8988T (cell line): ENCODE data around the gene THSD7A.
"Not testable (repeated sequence)": the region's sequence is repeated elsewhere in the genome, so short reads cannot be mapped to it uniquely, and the experiment has no call there.

Source experiments
- DNase-seq: peaks from one replicate; pipeline ENCODE4 v3.0.0; 2011

THSD7A gene

DNA sequence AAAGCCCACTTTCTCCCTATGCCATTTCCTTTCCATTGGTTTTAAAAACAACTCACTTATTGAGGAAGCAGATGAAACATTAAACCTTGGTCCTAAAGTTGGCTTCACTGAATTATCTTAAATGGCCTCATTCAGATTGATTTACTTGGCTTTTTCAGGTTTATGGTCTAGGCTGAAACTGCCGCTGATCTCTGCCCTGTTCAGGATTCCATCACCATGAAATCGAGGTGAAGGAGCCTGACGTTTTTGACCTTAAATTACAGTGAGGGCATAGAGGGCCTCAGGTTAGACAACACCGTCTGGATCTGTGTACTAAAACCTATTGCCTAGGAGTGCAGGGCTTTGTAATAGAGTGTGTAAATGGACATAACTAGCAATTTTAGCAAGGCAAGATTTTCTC, 383.7 kb downstream of the THSD7A start:
- no peak for DNase-seq

DNA sequence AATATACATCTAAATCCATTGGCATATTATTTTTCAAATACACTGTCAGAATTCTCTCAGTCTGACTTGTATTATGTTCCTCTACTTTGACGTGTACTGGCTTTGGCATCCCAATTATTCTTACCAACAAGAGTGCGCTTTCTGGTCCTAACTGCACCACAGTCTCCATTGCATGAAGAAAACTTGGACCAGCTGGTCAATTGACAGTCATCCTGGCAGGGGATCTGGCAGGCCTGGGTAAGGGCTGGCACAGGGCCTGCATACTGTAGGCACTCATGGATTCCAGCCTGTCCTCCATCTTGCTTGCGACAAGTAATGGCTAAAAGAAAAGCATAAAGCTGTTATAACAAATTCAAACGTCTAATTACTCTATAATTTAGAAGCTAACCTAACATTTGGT, 384.9 kb downstream of the THSD7A start:
- no peak for DNase-seq

DNA sequence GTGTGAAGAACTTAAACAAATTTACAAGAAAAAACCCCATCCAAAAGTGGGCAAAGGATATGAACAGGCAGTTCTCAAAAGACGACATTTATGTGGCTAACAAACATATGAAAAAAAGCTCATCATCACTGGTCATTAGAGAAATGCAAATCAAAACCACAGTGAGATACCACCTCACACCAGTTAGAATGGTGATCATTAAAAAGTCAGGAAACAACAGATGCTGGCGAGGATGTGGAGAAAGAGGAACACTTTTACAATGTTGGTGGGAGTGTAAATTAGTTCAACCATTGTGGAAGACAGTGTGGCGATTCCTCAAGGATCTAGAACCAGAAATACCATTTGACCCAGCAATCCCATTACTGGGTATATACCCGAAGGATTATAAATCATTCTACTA, 388.1 kb downstream of the THSD7A start:
- not testable (repeated sequence) for DNase-seq

DNA sequence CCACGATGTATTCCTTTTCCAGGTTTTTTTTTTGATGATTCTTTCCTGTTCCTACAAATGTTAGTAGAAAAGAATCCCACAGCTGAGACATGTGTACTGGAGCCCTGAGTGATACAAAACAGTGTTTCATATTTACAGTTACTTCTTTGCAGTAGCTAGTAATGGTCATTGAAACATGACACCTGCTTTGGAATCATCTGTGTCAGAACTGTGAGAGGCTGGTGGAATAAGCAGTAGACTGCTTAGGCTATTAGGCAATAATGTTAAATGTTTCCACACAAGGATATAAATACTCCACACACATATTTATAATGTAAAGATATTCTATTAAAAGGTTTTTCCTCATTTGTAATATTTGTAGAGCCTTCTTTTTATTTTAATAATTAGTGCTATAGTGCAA, 394.0 kb downstream of the THSD7A start:
- no peak for DNase-seq

DNA sequence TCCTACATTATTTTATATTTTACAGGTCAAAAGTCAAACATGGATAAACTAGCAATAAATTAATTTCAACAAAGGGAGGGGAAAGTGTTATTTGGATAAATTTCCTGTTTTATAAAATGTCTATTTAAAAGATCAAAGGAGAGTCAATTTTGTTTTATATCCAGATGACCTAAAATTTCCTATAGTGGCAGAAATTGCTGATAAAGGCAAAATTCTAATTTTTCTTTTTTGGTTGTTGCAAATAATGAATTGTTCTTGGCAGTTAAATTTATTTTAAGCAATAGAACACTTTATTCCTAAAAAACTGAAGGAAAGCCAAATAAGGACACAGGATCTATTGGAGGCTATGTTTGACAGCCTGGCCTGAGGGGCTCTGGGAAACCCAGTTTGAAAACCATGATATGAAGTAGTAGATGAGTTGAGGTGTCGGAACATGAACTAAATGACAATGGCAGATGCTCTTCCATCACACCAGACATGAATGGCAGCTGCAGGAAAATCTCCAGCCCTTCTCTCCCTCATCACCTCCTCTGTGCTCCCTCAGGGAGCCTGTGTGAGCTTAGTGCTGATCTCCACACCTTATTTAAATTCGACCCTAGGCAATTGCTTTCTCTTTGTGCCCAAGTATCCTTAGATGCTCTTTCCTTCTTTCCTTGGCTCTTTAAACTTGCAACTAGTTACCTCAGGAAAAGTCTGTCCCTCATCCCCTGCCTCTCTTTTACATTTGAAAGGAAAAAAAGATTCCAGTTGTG, 395.0 kb downstream of the THSD7A start:
- no peak for DNase-seq

DNA sequence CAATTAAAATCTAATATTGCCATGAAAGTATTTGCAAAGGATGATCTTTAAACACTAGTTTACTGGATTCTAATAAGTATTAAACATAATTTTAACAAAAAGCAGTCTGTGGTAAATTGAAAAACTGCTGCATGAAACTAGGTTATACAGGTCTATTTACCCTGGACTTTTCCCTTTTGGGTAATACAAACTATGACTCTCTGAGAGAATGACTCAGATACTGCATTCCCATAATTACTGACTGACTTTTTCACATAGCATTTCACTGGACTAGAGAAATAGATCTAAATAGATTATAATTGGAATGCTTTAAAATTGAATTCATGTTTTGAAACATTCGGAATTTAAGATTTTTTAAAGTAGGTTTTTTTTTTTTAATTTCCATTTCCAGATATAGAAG, 395.7 kb downstream of the THSD7A start:
- DNase-seq = no peak

DNA sequence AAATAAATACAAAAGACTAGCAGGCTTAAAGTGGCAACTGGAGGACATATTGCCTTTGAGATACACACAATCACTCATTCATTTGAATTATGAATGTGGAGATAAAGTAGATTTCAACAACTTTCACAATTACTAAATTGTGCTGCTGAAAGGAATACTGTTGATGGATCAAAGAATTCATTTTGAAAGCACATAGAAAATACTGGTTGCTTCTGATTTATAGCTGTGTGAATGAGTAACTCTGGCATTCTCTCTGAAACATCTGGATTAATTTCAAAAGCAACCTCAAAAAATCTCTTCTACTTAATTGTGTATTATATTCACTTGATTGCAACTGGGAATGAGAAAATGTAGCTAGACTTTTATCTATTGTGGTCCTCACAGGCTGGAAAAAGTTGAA, 397.6 kb downstream of the THSD7A start:
- DNase-seq = no peak

DNA sequence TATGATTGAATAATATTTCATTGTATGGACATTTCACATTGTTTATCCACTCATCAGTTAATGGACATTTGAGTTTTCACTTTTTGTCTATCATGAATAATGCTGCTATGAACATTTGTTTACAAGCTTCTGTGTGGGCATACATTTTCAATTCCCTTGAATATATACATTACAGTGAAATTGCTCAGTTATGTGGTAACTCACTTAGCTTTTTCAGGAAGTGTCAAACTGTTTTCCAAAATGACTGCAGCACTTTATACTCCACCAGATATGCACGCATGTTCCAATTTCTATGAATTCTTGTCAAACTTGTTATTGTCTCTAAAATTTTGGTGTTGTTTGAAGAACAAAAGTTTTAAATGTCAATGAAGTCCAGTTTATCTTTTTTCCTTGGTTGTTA, 401.2 kb downstream of the THSD7A start:
- no peak for DNase-seq

DNA sequence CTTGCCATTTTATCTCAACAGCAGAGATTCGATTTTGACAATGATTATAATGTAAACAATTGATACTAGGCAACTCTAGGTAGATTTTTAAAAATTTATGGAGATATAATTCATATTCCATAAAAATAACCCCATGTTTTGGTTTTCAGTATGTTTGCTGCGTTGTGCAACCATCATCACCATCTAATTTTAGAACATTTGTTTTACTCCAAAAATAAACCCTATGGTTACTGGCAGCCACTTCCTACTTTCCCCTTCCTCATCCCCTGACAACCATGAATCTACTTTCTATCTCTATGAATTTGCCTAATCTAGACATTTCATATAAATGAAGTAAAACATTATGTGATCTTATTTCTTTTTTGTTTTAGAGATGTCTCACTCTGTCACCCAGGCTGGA, 401.9 kb downstream of the THSD7A start:
- DNase-seq = no peak

DNA sequence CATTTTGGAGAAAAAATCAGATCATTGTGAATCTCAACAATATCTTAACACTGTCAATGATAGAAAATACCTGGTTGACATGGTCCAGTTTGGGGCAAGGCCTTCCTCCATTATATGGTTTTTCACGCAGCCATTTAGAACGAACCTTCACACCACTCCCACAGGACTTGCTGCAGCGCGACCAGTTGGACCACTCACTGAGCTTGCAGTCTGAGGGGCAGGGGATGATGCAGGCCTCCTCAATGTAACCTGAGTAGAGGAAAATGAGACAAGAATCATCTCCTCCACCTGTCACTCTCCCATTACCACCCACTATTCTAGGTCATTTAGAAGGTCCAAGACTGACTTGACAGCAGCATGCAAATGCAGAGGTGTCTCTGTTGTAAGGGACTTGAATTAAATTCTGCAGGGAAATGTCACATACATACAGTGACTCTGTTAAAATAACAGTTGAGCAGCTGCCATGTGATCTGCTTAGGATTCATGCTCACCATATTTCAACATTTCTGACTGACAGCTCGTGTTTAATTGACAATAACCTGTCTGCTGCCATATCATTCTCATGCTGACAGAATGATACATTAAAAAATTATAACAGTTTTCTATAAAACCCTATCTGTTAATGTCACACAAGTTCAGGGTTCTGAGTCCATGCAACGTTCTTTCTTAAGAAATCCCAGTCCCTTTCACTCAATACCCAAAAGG, 403.0 kb downstream of the THSD7A start:
- DNase-seq = no peak

DNA sequence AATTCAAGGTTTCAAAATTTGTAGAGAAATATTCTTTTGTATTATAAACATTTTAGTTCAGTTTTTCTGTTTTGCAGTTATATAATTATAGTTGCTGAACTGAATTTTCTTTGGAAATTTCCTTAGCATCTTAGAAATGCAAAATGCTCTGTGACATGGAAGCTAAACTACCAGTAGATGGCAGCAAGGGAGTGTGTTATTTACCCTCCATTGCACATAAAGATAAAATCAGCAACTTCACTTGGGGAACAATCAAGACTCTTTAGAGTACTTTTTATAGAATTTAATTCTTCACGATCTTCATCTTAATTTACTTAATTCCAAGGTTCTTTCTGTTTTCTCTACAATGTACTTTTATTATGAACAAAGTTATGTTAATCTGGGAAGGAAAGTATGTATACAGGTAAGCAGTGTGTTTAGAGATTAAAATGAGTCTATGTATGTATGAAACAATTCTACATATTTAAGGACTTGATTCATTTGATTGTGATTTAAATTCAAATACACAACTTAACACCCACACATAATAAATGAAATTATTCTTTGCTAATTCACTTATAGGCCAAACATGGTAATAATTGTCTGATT, 404.2 kb downstream of the THSD7A start:
- DNase-seq = no peak

DNA sequence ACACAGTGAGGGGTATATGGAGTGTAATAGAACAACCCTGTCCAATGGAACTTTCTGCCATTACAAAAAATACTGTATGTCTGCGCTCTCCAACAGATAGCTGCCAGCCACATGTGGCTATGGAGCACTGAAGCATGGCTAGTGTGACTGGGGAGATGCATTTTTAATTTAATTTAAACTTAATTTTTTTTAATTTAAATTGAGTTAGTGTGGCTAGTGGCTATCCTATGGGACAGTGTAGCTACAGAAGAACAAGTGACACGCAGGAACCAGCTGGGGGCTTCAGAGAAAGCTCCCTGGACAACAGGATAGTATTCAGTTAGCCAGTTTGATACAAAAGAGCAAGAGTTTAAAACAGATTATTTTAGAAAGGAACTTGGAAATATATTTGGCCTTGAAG, 408.0 kb downstream of the THSD7A start:
- no peak for DNase-seq

DNA sequence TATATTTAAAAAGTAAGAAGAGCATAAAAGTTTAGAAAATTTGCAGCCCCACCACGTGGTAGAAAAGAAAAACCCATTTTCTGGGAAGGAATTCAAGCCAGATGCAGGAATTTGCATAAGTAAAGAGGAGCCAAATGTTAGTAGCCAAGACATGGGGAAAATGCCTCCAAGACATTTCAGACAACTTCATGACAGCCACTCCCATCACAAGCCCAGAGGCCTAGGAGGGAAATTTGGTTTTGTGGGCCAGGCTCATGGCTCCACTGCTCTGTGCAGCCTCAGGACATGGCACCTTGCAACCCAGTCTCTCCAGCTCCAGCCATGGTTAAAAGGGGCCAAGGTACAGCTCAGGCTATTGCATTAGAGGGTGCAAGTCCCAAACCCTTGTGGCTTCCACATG, 411.9 kb downstream of the THSD7A start:
- no peak for DNase-seq

DNA sequence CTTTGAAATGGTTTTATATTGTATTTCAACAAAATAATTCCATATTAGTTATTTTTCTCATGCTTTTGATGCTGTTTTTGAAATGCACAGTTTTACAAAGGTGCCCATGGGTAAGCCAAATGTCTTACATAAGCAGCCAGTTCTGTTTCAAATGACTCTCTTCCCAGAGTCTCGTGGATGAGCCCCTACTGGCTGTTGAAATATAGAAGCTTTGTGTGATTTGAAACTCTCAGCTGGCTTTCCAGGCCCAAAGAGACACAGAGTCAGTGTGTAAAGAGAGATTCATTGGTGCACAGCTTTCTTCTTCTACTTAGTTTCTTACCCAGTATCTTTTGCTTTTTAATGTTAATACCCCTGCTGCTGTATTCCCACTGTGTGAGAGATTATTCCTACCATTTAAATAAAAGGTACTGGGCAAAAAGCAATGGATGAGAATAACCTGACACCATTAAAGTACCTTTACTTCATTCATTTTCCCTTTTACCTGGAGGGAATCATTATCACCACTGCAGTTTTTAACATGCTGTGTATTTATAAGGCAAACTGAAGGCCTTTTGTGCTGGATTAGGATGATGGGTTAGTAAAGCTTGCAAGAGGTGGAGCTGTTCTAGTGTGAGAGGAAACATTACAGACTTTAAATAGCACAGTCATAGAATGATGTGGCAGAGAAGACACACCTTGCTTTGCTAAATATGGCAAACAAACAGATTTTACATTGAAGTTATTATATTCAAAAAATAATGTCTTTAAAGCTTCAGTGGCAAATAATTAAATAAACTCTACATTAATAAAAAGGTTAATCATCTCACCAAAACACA, 415.1 kb downstream of the THSD7A start:
- no peak for DNase-seq

DNA sequence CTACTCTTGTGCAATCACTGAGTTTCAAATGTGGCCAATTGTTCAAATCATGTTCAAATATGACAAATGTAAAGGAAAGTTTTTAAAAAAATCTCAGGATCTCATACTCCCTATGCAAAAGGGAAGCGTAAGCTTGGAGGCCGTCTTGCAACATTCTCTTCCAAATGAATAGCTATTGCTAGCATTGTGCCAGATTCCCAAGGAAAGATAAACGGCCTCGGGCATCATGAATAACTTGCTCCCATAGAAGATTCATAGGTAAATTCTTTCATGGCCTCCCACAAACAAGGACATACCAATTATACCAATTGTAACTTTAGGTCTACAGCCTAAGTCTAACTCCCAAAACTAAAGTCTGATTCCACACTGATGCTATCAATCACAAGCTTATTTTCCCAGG, 416.9 kb downstream of the THSD7A start:
- DNase-seq = no peak

DNA sequence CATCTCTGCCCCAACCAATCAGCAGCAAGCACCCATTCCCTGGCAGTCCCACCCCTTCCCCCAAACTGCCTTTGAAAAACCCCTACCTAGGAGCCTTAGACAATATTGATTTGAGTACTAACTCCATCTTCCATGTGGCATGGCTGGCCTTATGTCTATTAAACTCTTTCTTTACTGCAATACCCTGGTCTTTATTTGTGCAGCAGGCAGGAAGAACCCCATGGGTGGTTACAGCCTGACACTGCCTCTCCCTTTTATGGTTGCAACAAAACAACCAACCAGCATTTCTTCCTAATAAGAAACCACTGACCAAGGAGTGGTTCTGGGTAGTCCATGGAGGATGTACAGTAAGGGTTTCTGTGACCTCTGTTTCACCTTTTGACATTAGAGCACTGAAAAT, 418.1 kb downstream of the THSD7A start:
- DNase-seq = no peak

DNA sequence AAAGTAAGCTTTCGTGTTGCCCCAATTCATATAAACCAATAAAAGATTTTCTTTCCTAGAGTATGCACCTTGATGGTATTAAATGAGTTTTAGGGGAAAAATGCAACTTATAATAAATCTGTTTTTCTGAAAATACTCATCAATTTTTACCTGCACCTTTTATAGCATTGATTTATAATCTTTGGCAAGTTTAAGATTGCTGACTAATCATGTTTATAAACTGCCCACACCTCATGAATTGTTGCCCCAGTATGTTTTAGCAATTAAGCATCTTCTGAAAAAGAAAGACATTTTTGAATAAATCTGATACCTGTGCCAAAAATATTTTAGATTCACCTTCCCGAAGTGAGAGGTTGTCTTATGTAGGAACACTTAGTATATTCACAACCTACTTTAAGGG, 420.0 kb downstream of the THSD7A start:
- no peak for DNase-seq

DNA sequence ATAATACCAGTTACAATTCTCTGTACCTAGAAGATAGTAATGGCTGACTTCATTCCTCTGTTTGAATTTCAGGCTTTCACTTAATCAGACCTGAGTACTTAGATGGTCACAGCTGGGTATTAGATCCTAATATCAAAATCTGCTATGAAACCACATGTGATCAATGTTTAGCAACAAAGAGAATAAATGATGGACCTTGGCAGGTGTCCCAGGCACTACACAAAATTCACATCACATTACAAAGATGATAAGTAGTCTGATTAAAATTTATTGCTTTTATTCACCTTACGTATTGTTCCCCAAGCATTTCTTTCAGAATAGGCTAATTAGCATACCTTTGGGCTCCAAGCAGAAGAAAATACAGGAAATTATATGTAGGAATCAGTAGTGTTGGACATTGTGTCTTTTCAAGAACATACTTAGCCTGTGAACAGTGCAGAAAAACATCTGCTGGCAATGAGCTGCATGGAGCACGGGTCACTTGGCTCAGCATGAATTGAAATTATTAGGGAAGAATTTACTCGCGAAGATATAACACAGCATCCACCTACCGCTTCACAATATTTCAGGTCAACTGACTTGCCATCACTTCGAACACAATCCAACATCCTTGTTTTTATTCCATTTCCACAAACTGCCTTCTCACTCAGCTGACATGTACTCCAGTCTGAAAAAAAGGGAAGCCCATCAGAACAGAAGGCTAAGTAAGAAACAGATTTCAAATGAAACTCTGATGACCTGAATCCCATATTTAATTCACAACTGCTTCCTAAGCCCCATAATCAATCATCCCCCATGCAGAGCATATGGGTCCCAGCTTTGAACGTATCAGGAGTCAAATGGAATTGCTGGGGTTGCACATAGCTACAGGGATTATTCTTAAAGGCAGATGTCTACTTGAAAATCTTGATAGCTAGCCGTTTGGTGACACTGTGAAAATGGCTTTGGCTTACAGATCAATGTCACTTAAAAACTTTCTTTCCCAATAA, 421.0 kb downstream of the THSD7A start:
- no peak for DNase-seq

DNA sequence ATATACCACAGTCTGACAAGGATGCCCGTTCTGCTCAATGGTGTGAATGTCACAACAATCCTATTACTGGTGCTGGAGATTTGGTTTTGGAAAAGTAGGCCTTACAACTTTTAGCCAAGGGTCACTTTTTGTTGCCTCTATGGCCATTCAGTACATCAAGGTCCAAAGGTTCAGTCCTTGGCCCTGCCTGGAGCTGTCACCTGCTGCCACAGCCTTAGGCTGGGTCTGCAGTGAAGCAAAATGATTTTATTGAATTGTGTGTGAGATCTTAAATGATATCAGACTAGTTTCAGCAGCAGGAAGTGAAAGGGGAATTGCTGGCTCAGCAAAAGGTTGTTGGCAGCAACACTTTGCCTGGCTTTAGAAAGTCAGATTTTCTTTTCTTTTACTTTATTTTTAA, 427.6 kb downstream of the THSD7A start:
- no peak for DNase-seq

DNA sequence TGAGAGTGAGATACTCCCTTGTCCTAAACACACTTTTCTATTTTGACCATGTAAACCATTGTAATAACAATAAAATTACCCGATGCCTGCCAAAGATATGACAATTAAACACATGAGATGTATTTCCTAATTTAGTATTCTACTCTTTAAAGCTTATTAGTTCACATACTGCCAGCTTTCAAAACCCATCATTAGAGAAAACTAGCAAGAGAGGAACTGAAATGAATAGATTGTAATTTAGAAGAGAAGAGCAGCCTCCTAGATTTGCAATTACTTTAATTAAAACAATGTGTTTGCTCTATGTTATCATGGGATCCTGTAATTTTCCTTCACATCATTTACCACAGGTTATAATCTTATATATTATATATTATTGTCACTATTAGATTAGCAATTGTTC, 428.2 kb downstream of the THSD7A start:
- DNase-seq = no peak

DNA sequence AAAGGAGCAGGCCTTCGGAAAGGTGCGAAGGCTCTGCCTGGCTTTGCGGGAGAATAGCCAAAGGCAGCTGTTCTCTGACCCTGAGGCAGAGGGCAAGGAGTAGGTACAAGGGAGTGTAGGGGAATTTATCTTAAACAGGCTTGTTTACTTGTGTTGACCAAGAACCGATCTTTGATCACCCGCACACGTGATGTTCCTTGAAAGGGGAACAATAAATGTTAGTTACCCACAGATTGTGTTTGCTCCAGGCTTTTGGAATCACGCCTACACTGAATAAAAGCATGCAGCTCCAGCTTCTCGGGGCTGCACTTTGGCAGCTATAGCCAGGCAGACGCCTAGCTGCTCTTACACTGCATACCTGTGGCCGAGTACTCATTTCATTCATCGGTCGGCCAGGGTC, 437.6 kb downstream of the THSD7A start:
- no peak for DNase-seq

DNA sequence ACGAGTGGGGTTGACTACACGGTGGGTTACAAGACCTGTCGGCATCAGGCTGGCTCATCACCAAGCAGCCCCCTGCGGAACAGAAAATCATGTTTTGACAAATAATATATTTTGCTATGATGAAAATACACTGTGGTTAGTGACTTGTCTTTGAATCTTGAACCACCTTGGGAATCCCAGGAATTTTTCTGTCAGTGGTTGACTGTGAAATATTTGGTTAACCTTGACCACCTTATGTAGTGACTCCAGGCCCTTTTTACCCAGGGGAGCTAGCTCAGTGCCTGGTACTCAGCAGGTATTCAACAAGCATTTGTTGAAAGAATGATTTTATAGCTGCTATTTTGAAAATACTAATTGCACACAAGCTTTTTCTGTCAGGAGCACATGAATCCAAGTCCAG, 452.4 kb downstream of the THSD7A start:
- no peak for DNase-seq
